Medulla oblongata (tissue), 1 donor: ENCODE data around the gene PAMR1.
"Not testable (repeated sequence)": the region's sequence is repeated elsewhere in the genome, so short reads cannot be mapped to it uniquely, and the experiment has no call there.

Source experiments
- DNase-seq: peaks from one replicate; pipeline ENCODE4 v3.0.0-alpha.2; 2015; ENCODE audit errors: extremely low spot score

PAMR1 gene

DNA sequence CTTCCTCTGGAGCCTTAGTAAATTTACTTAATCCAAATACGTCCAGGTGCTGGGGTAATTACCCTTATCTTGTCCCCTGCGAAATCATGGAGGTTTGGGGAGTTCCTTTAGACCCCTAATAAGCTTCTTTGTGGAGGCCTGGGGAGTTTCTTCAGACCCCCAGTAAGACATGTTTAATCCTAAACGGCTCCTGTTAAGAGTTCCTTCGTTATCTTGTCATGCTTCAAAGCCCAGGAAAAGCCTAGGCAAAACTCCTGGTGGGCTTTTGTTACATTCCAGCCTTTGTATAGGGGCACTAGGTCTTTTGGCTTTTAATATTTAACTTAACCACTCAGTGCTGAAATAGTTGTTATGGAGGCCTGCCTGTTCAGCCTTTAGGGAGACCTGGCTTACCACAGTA lies 18.1 kb upstream of the PAMR1 start:
- no peak for DNase-seq

DNA sequence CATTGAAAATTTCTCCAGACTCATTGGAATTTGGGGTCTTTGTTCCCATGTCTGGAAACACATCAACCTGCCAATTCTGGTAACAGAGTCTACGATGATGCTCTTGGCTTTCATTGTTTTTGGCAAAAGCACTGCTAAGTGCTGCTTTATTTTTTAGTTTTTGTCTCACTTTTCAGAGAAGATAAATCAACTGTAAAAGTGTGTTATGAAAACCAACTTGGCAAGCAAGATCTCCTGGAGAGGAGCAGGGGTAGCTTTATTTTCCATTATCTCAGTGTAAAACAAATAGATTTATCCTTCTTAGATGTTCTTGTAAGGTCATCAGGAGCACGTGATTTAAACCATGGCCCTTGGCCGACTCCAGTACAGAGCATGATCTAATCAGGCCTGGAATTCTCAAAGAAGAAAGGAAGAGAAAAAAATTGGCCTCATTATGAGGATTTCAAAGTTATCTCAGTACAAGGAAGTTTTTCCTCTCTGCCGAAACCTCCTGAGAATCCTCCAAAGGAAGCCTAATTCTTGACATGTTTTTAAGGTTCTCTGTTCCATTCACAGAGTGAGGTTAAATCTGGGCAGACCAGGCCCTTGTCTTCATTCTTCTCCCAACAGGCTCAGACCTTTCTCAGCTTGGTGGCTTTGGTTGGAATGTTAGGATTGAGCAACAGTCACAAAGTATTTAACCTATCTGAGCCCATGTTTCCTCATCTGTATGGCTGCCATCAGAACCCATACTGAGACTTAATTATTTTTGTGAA lies 16.4 kb upstream of the PAMR1 start:
- DNase-seq: peak; percentile 45

DNA sequence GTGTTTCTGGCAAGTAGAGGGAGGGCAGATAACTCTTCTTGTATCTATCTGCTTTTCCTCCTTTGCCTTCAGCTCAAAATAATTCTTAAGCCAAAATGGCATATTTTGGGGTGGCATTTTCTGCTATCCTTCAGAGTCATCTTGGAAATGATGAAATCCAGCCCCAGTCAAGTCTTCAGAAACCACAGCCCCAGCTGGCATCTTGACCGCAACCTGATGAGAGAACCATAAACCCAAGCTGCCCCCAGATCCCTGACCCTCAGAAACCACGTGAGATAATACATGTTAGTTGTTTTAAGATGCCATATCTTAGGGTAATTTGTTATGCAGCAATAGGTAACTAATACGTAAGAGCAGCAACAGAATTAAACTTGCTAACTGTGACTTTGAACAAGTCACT lies 15.1 kb upstream of the PAMR1 start:
- DNase-seq: no peak

DNA sequence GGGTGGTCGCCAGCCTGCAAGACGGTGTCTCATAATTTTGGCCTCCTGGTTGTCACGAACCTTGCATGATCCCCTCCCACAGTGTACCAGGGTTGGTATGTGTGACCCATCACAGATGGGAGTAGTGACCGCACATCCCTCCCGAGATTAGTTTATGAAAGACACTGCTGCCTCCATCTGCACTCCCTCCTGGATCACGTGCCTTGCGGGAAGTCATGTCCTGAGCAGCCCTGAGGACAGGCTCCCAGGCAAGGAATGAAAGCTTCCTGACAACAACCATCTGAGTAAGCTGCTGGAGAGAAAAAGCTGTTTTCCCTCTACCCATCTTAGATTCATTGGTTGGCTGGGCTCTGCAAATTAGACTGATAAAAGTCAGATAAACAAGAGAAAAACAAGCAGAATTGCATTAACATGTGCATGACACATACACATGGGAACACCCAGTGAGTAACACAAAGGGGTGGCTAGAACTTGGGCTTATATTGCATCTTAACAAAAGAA lies 14.4 kb upstream of the PAMR1 start:
- DNase-seq: no peak

DNA sequence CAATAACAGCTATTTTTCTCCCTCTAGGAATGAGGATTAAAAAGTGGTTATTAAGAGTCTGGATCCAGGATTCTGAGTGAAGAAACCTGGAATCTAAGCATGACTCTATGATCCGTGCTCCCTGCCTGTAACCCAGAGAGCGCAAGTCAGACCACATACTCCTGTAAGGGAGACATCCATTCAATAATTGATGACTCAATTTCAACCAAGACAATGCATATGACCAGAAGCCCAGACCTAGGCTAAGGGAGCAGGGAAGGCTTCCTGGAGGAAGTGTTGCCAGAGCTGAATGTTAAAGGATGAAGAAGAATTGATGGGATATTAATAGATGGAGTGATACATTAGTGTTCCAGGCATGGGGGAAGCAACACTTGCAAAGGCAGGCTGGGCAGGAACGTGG lies 13.8 kb upstream of the PAMR1 start:
- DNase-seq: no peak

DNA sequence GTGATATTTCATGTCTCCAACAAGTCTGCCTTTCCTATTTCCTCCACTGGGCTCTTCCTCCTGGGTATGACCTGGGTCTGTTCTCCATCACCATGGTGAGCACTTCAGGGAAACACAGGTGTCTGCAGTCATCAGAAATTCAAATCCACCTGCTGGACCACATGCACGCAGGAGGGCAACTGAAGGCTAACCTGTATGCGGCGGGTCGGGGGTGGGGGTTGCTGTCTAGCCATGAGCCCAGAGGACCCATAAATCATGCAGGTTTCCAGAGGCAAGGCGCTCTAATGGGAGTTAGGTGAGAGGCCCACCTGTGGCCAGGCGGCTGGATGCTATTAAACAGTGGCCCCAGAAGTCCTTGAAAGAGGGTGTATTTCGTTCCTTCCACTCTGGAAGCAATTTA lies 11.1 kb upstream of the PAMR1 start:
- no peak for DNase-seq

DNA sequence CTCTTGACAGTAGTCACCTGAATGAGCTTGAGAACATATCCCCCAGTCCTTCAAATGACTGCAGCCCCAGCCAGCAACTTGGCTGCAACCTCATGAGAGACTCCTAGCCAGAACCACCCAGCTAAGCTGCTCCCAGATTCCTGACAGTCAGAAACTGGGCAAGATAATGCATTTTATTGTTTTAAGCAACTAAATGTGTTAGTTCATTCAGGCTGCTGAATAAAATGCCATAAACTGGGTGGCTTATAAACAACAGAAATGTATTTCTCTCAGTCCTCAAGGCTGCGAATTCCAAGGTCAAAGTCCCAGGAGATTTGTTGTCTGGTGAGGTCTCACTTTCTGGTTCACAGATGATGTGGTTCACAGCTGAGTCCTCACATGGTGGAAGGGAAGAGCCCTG lies 5.8 kb upstream of the PAMR1 start:
- DNase-seq: no peak

DNA sequence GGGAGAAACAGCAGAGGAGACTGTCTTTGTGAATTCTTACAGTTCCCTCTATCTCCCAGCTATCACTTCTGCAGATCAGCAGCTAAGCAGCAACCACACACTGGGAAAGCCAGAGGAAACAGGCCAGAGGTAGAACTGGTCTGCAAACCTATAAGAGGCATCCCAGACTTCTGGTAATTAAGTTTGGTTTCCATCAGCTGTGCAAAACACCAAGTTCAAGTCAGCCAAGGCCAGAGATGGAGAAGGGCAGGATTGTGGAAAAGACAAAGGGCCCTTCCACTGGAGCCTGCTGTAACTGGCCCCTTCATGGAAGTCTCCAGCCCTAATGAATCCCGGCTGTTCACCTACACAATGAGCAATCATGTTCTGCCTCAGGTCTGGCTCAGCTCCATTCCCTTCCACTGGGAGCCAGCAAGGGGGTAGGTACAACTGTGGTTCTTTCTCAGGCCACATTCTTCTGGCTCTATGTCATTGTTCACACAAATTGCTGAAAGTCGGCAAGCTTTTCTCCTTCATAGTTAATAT lies 4.6 kb upstream of the PAMR1 start:
- DNase-seq: no peak

DNA sequence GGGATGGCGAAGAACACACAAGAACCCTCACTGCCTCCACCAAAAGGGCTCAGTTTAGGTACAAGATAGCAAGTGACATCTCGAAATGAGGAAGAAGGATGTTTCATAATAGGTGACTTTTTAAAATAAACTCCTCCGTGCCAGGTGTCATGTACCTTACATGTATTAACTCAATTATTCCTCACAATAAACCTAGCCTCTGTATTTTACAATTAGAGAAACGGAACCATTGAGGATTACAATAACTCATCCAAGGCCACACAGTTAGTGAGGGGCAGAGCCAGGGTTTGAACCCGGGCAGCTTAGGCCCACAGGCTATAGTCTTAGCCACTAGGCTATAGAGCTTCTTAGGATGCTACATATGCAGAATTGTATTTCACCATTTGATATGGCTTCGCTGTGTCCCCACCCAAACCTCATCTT lies 965 bp upstream of the PAMR1 start:
- no peak for DNase-seq

DNA sequence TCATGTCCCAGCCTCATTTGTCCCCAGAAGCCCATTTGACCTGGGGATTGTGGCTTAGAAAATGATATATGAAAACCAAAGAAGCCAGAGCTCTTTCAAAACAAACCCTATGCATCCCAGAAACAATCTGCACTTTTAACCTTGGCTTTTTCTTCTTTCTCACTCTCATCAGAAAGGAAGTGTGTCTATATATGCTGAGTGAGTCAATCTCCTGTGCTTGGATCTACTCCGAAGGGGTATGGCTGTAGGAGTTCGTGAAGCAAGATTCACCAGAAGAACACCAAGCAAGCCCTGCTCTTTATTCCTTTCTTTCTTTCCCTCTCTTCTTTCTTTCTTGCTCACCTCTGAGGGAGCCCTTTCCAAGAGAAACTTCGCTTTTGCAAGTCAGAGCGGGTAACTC lies 636 bp downstream of the PAMR1 start:
- no peak for DNase-seq

DNA sequence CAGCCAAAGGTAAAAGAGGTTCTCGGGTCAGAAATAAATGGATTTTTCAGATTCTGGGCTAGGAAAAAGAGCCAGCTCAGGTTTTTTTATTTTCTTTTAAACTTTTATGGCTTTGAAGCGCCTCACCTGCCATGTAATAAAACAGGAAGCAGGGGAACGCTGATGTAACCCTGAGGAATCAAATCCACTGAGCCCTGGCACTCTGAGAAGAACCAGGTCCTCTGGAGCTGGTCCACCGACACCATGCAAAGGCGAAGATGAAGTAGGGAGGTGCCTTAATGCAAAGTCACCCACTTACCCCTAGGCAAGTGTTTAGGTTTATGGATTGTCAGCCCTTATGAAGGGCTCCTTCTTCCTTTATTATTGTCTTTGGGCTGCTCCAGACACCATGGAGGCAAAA lies 1.6 kb downstream of the PAMR1 start:
- DNase-seq: no peak

DNA sequence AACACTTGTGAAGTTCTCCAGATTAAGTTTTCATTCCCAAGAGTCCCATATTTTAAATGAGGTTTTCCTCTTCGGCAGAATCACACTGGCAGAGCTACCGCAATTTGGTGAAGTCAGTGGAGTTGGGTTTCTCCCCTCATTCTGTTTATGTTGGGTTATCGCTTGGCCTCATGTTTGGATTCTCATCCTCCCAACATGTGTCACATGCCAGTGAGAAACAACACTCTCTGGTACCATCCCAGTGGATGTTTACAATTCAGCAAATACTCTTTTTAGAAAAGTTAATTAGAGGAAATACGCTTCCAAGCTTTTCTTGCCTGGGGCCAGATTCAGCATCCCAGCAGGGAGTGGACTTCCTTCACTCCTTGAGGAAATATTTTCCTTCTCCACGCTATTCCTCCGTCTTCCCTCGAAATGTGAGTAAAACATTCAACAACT lies 2.1 kb downstream of the PAMR1 start:
- no peak for DNase-seq

DNA sequence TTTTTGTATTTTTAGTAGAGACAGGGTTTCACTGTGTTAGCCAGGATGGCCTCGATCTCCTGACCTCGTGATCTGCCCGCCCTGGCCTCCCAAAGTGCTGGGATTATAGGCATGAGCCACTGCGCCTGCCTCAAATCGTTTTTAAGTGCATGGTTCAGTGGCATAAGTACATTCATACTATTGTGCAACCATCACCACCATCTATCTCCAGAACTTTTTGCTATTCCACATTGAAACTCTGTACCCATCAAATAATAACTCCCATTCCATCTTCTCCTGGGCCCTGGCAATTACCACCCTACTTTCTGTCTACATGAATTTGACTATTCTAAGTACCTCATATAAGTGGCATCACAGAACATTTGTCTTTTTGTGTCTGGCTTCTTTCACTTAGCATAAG lies 3.3 kb downstream of the PAMR1 start:
- not testable (repeated sequence) for DNase-seq

DNA sequence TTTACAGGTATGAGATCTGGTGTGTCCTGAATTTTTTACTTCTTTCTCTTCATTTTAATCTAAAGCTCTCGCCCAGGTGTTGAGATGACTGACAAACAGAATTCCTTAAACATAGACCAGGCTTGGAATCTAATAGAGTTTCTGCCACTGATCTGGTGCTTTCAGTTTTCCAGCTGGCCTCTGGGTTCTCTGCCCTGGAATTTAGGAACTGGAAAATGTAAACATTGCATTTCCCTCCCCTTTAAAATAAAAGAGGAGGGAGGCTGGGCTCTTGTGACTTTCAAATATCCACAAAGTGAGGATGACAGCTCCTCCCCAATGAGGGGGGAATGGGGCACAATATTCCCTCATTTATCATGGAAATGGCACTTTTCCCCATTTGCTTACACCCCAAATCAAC lies 5.0 kb downstream of the PAMR1 start:
- no peak for DNase-seq

DNA sequence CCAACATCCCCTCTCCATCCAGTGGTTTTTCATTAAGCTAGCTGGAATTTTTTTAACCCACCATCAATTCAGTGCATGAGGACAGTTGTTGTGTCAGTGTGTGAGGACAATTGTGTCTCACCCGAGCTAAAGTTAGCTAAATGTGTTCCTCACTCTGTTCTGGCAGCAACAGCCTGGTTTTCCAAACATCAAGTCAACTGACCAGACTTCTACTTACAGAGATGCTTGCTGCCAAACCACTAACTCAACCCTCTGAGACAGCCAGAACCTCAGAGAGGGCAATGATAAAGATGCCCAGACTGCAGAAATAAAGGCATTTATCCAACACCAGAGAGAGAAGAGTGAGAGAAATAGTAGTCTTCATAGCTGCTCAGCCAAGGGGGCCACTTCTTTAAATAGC lies 6.7 kb downstream of the PAMR1 start:
- DNase-seq: no peak

DNA sequence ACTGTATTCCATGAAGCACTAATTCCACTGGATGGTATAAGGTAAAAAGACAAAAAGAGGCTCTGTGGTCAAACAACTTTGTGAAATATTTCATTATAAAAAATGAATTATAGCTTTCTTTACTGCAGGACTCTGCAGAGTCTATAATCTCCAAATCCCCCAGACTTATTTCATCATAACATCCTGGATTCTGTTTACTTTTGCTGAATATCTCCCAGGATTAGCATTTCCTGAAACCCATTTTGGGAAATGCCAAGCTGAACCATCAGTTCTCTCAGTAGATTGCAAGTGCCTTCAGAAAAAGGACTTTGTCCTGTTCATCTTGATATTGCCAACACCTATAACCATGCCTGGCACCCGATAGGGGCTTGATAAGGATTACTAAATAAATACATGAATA lies 7.9 kb downstream of the PAMR1 start:
- no peak for DNase-seq

DNA sequence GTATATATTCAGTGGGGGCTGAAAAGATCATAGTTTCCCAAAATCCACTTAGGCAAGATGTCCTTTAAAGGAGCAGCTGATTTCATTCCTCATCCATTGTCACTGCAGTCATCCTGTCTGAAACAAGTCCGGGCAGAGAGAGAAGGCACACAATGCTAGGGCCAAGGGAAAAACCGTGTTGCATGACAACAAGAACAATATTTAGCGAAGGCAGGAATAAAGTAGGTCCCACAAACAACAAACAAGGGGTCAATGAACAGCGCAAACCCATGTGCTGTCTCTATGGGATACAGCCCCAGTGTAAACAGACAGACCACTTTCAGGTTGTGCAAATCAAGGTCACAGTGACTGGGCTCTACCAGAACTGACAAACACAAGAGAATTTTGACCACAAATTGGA lies 9.0 kb downstream of the PAMR1 start:
- DNase-seq: peak; percentile 43

DNA sequence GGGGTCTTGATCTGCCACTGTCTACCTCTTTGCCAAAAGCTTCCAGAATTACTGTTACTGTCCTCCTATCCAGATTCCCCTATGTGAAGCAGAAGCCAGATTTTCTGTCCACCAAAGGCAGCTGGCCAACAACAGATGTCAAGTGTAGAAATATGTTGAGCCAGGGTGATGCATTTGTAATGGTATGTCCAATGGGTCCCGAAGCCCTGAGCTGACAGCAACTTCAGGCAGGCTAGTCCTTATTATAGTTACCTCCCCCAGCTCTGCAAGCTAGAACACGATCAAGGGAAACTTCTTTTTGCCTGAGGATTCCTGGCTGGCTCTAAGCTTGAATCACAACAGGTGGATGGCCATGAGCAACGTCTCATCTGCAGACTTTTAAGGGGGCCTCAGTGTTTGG lies 10.2 kb downstream of the PAMR1 start:
- DNase-seq: no peak

DNA sequence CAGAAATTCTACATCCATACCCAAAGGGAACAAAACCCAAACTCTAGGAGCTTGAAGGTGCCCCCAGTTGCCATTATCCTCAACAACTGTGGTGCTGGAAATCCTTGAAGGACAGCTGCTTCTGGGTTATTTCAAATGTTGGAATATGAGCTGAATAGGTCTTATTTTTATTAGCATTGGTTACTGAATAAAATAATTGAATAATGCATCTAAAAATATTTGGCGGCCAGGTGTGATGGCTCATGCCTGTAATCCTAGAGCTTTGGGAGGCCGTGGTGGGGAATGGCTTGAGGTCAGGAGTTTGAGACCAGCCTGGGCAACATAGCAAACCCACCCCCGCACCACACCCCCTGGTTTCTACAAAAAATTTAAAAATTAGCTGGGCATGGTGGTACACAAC lies 10.9 kb downstream of the PAMR1 start:
- DNase-seq: no peak

DNA sequence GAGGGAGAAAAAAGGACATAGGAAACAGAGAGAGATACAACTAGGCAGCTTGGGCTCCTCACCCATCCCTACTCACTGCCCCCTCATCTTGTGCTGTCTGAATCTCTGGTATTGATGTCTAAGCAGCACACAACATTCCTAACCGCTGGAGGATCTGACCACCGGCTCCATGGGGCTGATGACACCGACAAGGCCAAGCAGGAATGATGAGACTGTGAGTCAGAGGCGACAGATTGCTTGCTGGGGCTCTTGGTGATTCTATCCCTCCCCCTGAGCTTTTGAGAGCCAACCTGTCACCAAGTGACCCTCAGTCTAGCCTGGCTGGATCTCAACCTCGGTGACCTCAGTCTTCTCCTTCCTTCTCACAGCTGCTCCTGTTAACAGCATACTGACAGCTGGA lies 13.8 kb downstream of the PAMR1 start:
- no peak for DNase-seq

DNA sequence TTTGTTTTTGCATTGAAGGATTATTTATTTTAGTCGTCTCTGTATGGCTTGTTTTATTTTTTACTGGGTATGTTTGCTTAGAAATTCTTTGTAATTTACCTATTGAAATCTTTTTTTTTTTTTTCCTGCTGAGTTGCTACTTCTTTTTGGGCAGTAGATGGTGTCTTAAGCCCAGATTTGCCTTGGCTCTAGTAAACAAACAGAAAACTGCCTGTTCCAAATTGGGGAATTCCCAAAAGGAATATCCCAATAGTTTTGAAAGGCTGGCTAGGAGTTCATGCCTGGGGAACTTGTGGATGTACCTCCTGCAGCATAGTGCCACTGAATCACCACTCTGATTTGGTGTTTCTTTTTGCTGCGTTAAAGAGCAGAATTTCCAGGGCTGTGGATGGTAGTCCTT lies 17.7 kb downstream of the PAMR1 start:
- DNase-seq: no peak

DNA sequence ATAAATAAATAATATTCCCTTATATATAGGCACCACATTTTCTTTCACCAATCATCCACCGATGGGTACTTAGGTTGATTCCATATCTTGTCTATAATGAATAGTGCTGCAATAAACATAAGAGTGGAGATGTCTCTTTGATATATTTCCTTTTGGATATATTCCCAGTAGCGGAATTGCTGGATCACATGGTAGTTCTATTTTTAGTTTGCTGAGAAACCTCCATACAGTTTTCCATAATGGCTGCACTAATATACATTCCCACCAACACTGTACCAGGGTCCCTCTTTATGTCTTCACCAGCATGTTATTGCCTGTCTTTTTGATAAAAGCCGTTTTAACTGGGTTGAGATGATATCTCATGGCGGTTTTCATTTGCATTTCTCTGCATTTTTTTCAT lies 23.6 kb downstream of the PAMR1 start:
- no peak for DNase-seq

DNA sequence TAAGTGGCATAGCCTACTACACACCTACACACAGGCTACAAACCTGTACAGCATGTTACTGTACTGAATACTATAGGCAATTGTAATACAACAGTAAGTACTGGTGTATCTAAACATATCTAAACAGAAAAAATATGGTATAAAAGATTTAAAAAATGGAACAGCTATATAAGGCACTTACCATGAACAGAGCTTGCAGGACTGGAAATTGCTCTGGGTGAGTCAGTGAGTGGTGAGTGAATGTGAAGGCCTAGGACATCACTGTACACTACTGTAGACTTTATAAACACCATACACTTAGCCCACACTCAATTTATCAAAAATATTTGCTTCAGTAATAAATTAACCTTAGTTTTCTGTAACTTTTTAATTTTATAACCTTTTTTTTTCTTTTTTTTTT lies 24.7 kb downstream of the PAMR1 start:
- DNase-seq: no peak

DNA sequence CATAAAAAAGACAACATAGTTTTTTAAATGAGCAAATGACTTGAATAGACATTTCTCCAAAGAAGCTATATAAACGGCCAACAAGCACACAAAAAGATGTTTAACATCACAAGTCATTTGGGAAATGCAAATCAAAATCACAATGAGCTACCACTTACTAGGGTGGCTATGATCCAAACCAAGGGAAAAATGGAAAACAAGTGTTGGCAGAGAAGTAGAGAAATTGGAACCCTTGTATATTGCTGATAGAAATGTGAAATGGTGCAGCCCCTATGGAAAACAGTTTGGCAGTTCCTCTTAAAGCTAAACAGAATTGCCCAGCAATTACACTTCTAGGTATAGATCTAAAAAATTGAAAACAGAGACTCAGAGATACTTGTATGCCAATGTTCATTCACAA lies 29.0 kb downstream of the PAMR1 start:
- no peak for DNase-seq
